NCI-H2171 treated with DMSO at 0.1 percent for 48 hours (cell line): ENCODE data around the gene CRPPA.
"Not testable (repeated sequence)": the region's sequence is repeated elsewhere in the genome, so short reads cannot be mapped to it uniquely, and the experiment has no call there.

ENCODE experiments used
- DNase-seq: peaks from one replicate; lab custom pipeline; 2025; lab: John Stamatoyannopoulos, UW

Gene CRPPA

DNA sequence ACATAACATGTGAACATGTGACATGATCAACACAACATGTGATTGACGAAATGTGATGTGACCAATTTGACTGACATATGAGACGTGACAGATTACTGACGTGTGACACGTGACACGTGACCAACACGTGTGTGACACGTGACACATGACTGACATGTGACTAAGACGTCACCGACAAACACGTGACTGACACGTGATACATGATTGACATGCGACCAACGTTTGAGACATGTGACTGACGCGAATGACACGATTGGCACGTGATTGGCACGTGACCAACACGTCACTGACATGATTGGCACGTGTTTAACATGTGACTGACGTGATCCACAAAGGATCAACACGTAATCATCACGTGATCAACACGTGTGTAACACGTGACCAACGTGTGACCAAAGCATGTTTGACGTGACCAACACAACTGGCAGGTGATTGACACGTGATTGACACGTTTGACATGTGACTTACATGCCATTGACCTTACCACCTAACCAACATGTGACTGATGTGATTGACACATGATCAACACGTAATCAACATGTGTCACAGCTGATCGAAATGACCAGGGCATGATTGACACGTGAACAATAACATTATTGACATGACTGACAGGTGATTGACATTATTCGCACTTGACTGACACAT lies 23.7 kb downstream of the CRPPA start:
- no peak for DNase-seq

DNA sequence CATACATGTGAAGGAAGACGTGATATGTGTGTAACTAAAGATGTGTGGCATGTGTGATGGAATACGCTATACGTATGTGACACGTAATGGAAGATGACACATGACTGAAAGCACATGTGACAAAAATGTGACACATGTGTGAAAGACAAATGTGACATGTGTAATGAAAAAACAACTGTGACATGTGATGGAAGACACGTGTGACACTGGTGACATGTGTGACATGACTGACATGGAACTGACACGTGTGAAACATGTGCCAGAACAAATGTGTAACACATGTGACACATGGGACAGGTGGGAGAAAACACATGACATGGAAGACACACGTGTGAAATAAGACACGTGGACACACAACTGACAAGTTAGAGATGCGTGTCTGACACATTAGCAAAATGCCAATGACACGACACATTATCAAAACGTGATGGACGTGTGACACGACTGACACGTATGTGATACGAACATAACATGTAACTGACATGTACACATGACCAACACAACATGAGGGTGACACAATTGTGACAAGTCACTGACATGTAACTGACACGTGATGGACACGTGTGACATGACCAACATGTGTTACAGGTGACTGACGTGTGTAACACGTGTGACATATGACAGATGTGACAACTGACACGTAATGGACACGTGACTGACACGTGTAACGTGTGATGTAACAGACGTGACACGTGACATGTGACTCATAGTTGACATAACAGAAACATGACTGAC lies 24.4 kb downstream of the CRPPA start:
- DNase-seq, result no peak

DNA sequence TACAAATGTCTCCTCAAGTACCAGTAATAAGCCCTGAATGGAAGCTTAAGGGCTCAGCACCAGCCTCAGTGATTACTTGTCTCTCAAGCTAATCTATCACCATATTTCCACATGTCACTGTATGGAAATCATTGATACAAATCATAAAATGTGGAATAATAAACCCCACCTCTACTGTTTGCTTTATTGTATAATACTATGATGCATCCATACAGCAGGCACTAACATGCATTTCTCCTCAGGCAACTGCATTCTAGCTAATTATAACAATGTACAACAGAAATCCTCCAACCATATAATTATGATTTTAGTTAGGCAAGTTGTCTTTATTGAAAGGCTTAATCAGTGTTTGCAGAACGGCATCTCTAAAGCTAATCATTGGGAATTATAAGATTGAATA lies 26.2 kb downstream of the CRPPA start:
- no peak for DNase-seq

DNA sequence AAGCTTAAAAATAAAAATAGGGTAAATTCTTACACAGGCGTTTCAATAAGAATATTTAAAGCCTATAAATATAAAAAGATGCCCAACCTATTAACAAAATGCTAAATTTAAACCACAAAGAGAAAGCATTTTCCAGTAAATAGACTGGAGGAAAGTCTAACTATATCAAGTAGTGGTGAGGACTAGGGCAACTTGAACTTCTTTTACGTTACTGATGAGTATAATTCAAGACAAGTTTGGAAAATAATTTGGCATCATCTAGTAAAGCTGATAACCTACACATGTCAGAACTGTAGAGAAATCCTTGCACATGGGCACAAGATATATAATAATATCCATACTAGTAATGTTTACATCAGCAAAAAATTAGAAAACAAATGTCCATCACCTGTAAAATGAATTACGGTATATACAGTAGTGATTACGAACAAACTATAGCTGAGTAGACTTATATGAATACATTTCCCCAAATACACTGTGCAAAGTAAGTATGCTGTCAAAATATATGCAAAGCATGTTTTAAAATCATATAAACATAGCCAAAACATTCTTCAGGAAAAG lies 27.4 kb downstream of the CRPPA start:
- no peak for DNase-seq

DNA sequence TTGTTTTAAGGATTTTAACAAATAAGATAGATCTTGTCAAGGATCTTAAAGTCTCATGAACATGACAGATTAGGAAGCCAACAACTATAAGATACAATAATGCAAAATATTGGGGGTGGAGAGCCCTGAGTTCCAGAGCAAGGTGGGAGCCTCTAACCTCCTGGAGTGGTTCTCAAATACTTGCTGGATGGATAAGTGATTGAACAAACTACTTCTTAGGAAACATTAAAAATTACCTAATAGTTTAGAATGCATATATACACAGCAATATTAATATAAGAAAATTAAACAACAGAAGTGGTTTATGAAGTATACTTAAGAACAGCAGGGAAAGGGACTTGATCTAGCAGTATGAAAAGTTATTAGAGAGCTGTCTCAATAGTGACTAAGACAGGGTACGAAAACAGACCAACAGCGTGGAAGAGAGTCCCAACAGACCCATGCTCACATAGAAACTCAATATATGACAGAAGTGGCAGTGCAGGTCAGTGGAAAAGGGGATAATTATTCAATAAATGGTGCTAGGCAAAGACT lies 28.3 kb downstream of the CRPPA start:
- no peak for DNase-seq

DNA sequence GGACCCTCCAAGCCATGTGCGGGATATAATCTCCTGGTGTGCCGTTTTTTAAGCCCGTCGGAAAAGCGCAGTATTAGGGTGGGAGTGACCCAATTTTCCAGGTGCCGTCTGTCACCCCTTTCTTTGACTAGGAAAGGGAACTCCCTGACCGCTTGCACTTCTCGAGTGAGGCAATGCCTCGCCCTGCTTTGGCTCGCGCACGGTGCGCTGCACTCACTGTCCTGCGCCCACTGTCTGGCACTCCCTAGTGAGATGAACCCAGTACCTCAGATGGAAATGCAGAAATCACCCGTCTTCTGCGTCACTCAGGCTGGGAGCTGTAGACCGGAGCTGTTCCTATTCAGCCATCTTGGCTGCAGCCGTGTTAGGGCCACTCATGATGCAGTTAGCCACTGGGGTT lies 37.6 kb downstream of the CRPPA start:
- DNase-seq, result not testable (repeated sequence)

DNA sequence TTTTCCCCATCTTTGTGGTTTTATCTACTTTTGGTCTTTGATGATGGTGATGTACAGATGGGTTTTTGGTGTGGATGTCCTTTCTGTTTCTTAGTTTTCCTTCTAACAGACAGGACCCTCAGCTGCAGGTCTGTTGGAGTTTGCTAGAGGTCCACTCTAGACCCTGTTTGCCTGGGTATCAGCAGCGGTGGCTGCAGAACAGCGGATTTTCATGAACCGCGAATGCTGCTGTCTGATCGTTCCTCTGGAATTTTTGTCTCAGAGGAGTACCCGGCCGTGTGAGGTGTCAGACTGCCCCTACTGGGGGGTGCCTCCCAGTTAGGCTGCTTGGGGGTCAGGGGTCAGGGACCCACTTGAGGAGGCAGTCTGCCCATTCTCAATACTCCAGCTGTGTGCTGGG lies 38.2 kb downstream of the CRPPA start:
- DNase-seq, result not testable (repeated sequence)
